GM18498 (cell line): ENCODE data around the gene SLC31A1.
"Not testable (repeated sequence)": the region's sequence is repeated elsewhere in the genome, so short reads cannot be mapped to it uniquely, and the experiment has no call there.

Experiments
- ATAC-seq: cut with Tn5 transposase; IDR thresholded peaks from one replicate; pipeline ENCODE4 v1.9.1; 2021; ENCODE audit warnings: mild to moderate bottlenecking, moderate library complexity; ENCODE audit not compliant: unreplicated experiment

Gene SLC31A1

GRCh38 chr9:113219969-113220368 lies 1.4 kb upstream of the SLC31A1 start:
- ATAC-seq: peak; percentile 59

GRCh38 chr9:113220467-113221002 lies 809 bp upstream of the SLC31A1 start:
- ATAC-seq: no peak

- ATAC-seq: no peak
Measured at GRCh38 chr9:113221800-113222481, 597 bp downstream of the SLC31A1 start.

- no peak for ATAC-seq
Measured at GRCh38 chr9:113222482-113222841, 1.1 kb downstream of the SLC31A1 start.

GRCh38 chr9:113223963-113224362 lies 2.6 kb downstream of the SLC31A1 start:
- no peak for ATAC-seq

GRCh38 chr9:113227436-113227835 lies 6.1 kb downstream of the SLC31A1 start:
- no peak for ATAC-seq

GRCh38 chr9:113228130-113228665 lies 6.9 kb downstream of the SLC31A1 start:
- no peak for ATAC-seq

- ATAC-seq: no peak
Measured at GRCh38 chr9:113231701-113232100, 10.4 kb downstream of the SLC31A1 start.

- not testable (repeated sequence) for ATAC-seq
Measured at GRCh38 chr9:113235701-113236255, 14.4 kb downstream of the SLC31A1 start.

- ATAC-seq: no peak
Measured at GRCh38 chr9:113237026-113237425, 15.7 kb downstream of the SLC31A1 start.

GRCh38 chr9:113238202-113238858 lies 17.0 kb downstream of the SLC31A1 start:
- ATAC-seq: no peak

- ATAC-seq: no peak
Measured at GRCh38 chr9:113238859-113239232, 17.5 kb downstream of the SLC31A1 start.

- no peak for ATAC-seq
Measured at GRCh38 chr9:113241161-113241560, 19.8 kb downstream of the SLC31A1 start.

- ATAC-seq: no peak
Measured at GRCh38 chr9:113244556-113244955, 23.2 kb downstream of the SLC31A1 start.

- no peak for ATAC-seq
Measured at GRCh38 chr9:113245894-113246293, 24.6 kb downstream of the SLC31A1 start.

GRCh38 chr9:113246928-113247327 lies 25.6 kb downstream of the SLC31A1 start:
- ATAC-seq: no peak

- no peak for ATAC-seq
Measured at GRCh38 chr9:113247640-113248039, 26.3 kb downstream of the SLC31A1 start.

GRCh38 chr9:113249661-113250060 lies 28.3 kb downstream of the SLC31A1 start:
- ATAC-seq: not testable (repeated sequence)

- ATAC-seq: no peak
Measured at GRCh38 chr9:113250807-113251206, 29.5 kb downstream of the SLC31A1 start.

- no peak for ATAC-seq
Measured at GRCh38 chr9:113254991-113255390, 33.6 kb downstream of the SLC31A1 start.

GRCh38 chr9:113255438-113255837 lies 34.1 kb downstream of the SLC31A1 start:
- no peak for ATAC-seq

GRCh38 chr9:113257863-113258262 lies 36.5 kb downstream of the SLC31A1 start:
- no peak for ATAC-seq
